MCF 10A (cell line): Measurements from ENCODE around the gene TOR3A. TPM values are rescaled to one million over a fixed set of nuclear protein-coding genes. Genes with fewer than 3 reads are reported as not detected.
"Not testable (repeated sequence)": the region's sequence is repeated elsewhere in the genome, so short reads cannot be mapped to it uniquely, and the experiment has no call there.

Experiments used
- BruUV-seq: library from RNA; stranded (reverse); fragments of 400-500 nt; replicated peaks from 2 replicates; lab custom pipeline; 2021; lab: Mats Ljungman, UMichigan
- CTCF ChIA-PET: fragments of 300-600 bp; sonication (Branson Sonifier 250); formaldehyde crosslinking; extraction: SDS; loops from one replicate; lab custom pipeline; 2021; ENCODE audit warnings: antibody characterized with exemption, inconsistent platforms; lab: Yijun Ruan, JAX
- POLR2A ChIA-PET: fragments of 300-600, 350-650 bp; sonication (Branson Sonifier 250); formaldehyde crosslinking; extraction: SDS; loops from one replicate; lab custom pipeline; 2020; ENCODE audit warnings: antibody characterized with exemption, inconsistent platforms; lab: Yijun Ruan, JAX
- DNase-seq: peaks from one replicate; pipeline ENCODE4 v3.0.0-alpha.2; 2018; ENCODE audit not compliant: unreplicated experiment
- H3K27ac Mint-ChIP-seq: one replicate; pipeline ENCODE4 v1.8.0; 2022; ENCODE audit warnings: mild to moderate bottlenecking, low read depth, mixed read lengths; ENCODE audit not compliant: unreplicated experiment
- H3K27me3 Mint-ChIP-seq: one replicate; pipeline ENCODE4 v1.8.0; 2022; ENCODE audit warnings: mixed read lengths; ENCODE audit not compliant: insufficient read depth, unreplicated experiment
- H3K36me3 Mint-ChIP-seq: one replicate; pipeline ENCODE4 v1.8.0; 2022; ENCODE audit warnings: mild to moderate bottlenecking, moderate library complexity, mixed read lengths; ENCODE audit not compliant: insufficient read depth, unreplicated experiment
- H3K4me1 Mint-ChIP-seq: one replicate; pipeline ENCODE4 v1.8.0; 2022; ENCODE audit warnings: mixed read lengths; ENCODE audit not compliant: insufficient read depth, unreplicated experiment
- H3K4me3 Mint-ChIP-seq: one replicate; pipeline ENCODE4 v1.8.0; 2022; ENCODE audit warnings: mild to moderate bottlenecking, moderate library complexity, mixed read lengths; ENCODE audit not compliant: unreplicated experiment
- H3K9me3 Mint-ChIP-seq: one replicate; pipeline ENCODE4 v1.8.0; 2022; ENCODE audit warnings: mixed read lengths; ENCODE audit not compliant: unreplicated experiment
- CTCF ChIP-seq: fragments of 200-600 bp; IDR thresholded peaks from one replicate; pipeline ENCODE4 v1.8.0; 2022; ENCODE audit warnings: antibody characterized with exemption, mild to moderate bottlenecking; ENCODE audit not compliant: unreplicated experiment
- intact Hi-C: fragments of 100-400 bp; cut with micrococcal nuclease; formaldehyde crosslinking; loops from 2 replicates; pipeline ENCODE4 v1.14.1; 2022
- total RNA-seq: library from RNA; stranded (reverse); gene quantifications from 2 replicates; pipeline ENCODE4 v1.2.3, GENCODE V29; 2022

Gene TOR3A
- total RNA-seq, 1 experiment from 2014 or later: 31.3 TPM

- ChIA-PET POLR2A (interaction anchor here (0.5 to 2.5 kb wide), 8 partner anchors 10 to 1800 kb away, joined by 3 to 11 read pairs (median 4); no protein-coding TSS in a partner anchor), CTCF (interaction anchor here (0.5 to 3.0 kb wide), 6 partner anchors 21 to 535 kb away, joined by 3 to 17 read pairs (median 3); no protein-coding TSS in a partner anchor)
- DNase-seq: peak; percentile 65
- intact Hi-C loops: no loop called here
- Mint-ChIP-seq H3K27ac (peak overlapping the region; percentile 54), H3K4me1 (peaks cover 37% of the 10 kb centered on the region), H3K4me3 (peak overlapping the region; percentile 16), H3K36me3 (peaks cover 16% of the 10 kb centered on the region), H3K27me3 (no peaks in the 10 kb centered on the region), H3K9me3 (no peaks in the 10 kb centered on the region)
- BruUV-seq: no TSS peak
- TF ChIP-seq CTCF: no peak
These were observed 43.2 kb upstream of the TOR3A start for GRCh38 chr1:179038528-179039281.

- Mint-ChIP-seq H3K4me1 (peaks cover 28% of the 10 kb centered on the region), H3K36me3 (peaks cover 16% of the 10 kb centered on the region)
- H3K27ac Mint-ChIP-seq, BruUV-seq, H3K9me3 Mint-ChIP-seq, H3K4me3 Mint-ChIP-seq, H3K27me3 Mint-ChIP-seq, intact Hi-C loops, DNase-seq: not testable (repeated sequence)
- ChIA-PET CTCF (interaction anchor here (1.1 to 3.0 kb wide), 2 partner anchors 22 to 37 kb away, joined by 3 to 17 read pairs; no protein-coding TSS in a partner anchor), POLR2A (interaction anchor here (0.7 to 2.5 kb wide), 4 partner anchors 11 to 756 kb away, joined by 3 to 11 read pairs (median 7); no protein-coding TSS in a partner anchor)
These were observed 42.2 kb upstream of the TOR3A start for GRCh38 chr1:179039502-179040174.

GRCh38 chr1:179040175-179040551 lies 41.7 kb upstream of the TOR3A start:
- H3K27me3 Mint-ChIP-seq, BruUV-seq, H3K4me3 Mint-ChIP-seq, H3K27ac Mint-ChIP-seq, POLR2A ChIA-PET, DNase-seq, H3K9me3 Mint-ChIP-seq, intact Hi-C loops: not testable (repeated sequence)
- Mint-ChIP-seq H3K4me1 (peaks cover 25% of the 10 kb centered on the region), H3K36me3 (peaks cover 16% of the 10 kb centered on the region)
- CTCF ChIA-PET: interaction anchor here (3.0 kb wide), 1 partner anchor 37 kb away, joined by 17 read pairs; no protein-coding TSS in a partner anchor

GRCh38 chr1:179042087-179042486 lies 39.8 kb upstream of the TOR3A start:
- no peak for DNase-seq
- H3K9me3 Mint-ChIP-seq: no peaks in the 10 kb centered on the region
- intact Hi-C loops: no loop called here
- no peak overlapping the region for H3K4me3 Mint-ChIP-seq
- H3K27ac Mint-ChIP-seq: no peak overlapping the region
- H3K4me1 Mint-ChIP-seq: peaks cover 19% of the 10 kb centered on the region
- H3K36me3 Mint-ChIP-seq: peaks cover 16% of the 10 kb centered on the region
- ChIA-PET CTCF (interaction anchor here (0.5 to 2.0 kb wide), 11 partner anchors 9 to 509 kb away, joined by 3 to 9 read pairs (median 4); partner anchors contain the start of gene TOR3A), POLR2A (no interaction called here)
- TF ChIP-seq CTCF: no peak
- no TSS peak for BruUV-seq
- H3K27me3 Mint-ChIP-seq: no peaks in the 10 kb centered on the region
